ENCODE measurements around the gene ATG13. TPM values are rescaled to one million over a fixed set of nuclear protein-coding genes. Genes with fewer than 3 reads are reported as not detected.

ATG13 gene
- total RNA-seq, 1 donor from 2014 or later, result 51.3 TPM

DNA sequence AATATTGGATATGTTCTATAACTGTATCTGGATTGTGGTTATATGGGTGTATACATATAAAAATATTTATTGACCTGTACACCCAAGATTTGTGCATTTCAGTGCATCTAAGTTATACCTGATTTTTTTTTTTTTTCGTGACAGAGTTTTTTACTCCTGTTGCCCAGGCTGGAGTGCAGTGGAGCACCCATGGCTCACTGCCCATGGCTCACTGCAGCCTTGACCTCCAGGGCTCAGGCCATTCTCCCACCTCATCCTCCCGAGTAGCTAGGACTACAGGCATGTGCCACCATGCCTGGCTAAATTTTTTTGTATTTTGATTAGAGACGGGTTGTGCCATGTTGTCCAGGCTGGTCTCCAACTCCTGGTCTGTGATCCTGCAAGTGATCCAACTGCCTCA is 24.3 kb downstream of the ATG13 start:
- H3K36me3 Mint-ChIP-seq (ENCODE audit: low read depth), result peaks cover 3% of the 10 kb centered on the region
- H3K4me1 Mint-ChIP-seq, result no peaks in the 10 kb centered on the region
- H3K4me3 Mint-ChIP-seq, result no peak overlapping the region
- TF ChIP-seq, protein P1, sequence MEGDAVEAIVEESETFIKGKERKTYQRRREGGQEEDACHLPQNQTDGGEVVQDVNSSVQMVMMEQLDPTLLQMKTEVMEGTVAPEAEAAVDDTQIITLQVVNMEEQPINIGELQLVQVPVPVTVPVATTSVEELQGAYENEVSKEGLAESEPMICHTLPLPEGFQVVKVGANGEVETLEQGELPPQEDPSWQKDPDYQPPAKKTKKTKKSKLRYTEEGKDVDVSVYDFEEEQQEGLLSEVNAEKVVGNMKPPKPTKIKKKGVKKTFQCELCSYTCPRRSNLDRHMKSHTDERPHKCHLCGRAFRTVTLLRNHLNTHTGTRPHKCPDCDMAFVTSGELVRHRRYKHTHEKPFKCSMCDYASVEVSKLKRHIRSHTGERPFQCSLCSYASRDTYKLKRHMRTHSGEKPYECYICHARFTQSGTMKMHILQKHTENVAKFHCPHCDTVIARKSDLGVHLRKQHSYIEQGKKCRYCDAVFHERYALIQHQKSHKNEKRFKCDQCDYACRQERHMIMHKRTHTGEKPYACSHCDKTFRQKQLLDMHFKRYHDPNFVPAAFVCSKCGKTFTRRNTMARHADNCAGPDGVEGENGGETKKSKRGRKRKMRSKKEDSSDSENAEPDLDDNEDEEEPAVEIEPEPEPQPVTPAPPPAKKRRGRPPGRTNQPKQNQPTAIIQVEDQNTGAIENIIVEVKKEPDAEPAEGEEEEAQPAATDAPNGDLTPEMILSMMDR (conservative IDR thresholded peaks at IDR 0.05), result no peak
- DNase-seq (ENCODE audit: low read depth, low spot score), result no peak
- H3K27ac Mint-ChIP-seq (ENCODE audit: unreplicated experiment), result no peak overlapping the region
- H3K27me3 Mint-ChIP-seq (ENCODE audit: low read depth), result no peaks in the 10 kb centered on the region
- H3K9me3 Mint-ChIP-seq, result no peaks in the 10 kb centered on the region

- H3K36me3 Mint-ChIP-seq (ENCODE audit: low read depth), result peaks cover 3% of the 10 kb centered on the region
- H3K4me3 Mint-ChIP-seq, result no peak overlapping the region
- no peaks in the 10 kb centered on the region for H3K27me3 Mint-ChIP-seq (ENCODE audit: low read depth)
These were observed 25.4 kb downstream of the ATG13 start for GRCh38 chr11:46642627-46643335.

DNA sequence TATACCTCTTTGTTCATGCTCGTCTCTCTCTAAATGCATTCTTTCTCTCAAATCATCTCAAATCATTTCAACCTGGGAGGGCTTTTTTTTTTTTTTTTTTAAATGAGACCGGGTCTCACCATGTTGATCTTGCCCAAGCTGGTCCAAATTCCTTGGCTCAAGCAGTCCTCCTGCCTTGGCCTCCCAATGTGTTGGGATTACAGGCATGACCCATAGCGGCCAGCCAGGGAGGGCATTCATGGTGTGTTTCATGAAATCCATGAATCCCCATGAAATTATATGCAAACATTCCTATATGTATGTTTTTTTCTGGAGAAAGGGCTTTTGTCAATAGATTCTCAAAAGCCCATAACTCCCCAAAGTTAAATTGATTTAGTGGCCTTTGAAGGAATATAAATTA is 26.2 kb downstream of the ATG13 start:
- no peaks in the 10 kb centered on the region for H3K9me3 Mint-ChIP-seq
- H3K27me3 Mint-ChIP-seq (ENCODE audit: low read depth), result no peaks in the 10 kb centered on the region
- TF ChIP-seq, protein P1 (conservative IDR thresholded peaks at IDR 0.05), result no peak
- H3K4me3 Mint-ChIP-seq, result no peak overlapping the region
- no peak for DNase-seq (ENCODE audit: low read depth, low spot score)
- no peak overlapping the region for H3K27ac Mint-ChIP-seq (ENCODE audit: unreplicated experiment)
- H3K36me3 Mint-ChIP-seq (ENCODE audit: low read depth), result peaks cover 3% of the 10 kb centered on the region
- no peaks in the 10 kb centered on the region for H3K4me1 Mint-ChIP-seq

More at GRCh38 chr11:46642627-46643335, 25.4 kb downstream of the ATG13 start:
- no peak overlapping the region for H3K27ac Mint-ChIP-seq (ENCODE audit: unreplicated experiment)
- no peaks in the 10 kb centered on the region for H3K4me1 Mint-ChIP-seq
- TF ChIP-seq, protein P1 (conservative IDR thresholded peaks at IDR 0.05), result no peak
- H3K9me3 Mint-ChIP-seq, result no peaks in the 10 kb centered on the region
- no peak for DNase-seq (ENCODE audit: low read depth, low spot score)

DNA sequence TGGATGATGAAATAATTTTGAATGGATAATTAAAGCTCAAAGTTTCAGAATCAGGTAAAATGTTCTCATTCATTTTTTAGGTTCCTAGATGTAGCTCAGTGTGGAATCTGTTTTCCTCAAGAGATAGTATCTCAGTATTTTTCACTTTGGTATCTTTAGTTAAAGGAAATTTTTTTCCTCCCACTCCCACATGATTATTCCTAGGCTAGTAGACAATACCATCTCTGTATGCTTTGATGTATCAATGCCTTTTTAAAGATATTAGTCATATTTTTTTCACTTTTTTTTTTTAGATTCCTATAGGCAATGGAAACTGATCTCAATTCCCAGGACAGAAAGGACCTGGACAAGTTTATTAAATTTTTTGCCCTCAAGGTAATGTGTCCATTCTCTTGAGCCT is 26.6 kb downstream of the ATG13 start:
- Mint-ChIP-seq H3K9me3 (no peaks in the 10 kb centered on the region), H3K4me1 (peaks cover 2% of the 10 kb centered on the region), H3K27ac (ENCODE audit: unreplicated experiment) (no peak overlapping the region), H3K27me3 (ENCODE audit: low read depth) (no peaks in the 10 kb centered on the region), H3K36me3 (ENCODE audit: low read depth) (peaks cover 3% of the 10 kb centered on the region), H3K4me3 (no peak overlapping the region)
- TF ChIP-seq, protein P1 (conservative IDR thresholded peaks at IDR 0.05), result no peak
- no peak for DNase-seq (ENCODE audit: low read depth, low spot score)

GRCh38 chr11:46649180-46649738 is 31.9 kb downstream of the ATG13 start:
- peak overlapping the region; percentile 86 for H3K27ac Mint-ChIP-seq (ENCODE audit: unreplicated experiment)
- DNase-seq (ENCODE audit: low read depth, low spot score), result no peak
- H3K27me3 Mint-ChIP-seq (ENCODE audit: low read depth), result no peaks in the 10 kb centered on the region
- H3K4me3 Mint-ChIP-seq, result peak overlapping the region; percentile 21
- no peaks in the 10 kb centered on the region for H3K9me3 Mint-ChIP-seq
- TF ChIP-seq, protein P1 (conservative IDR thresholded peaks at IDR 0.05), result no peak
- H3K36me3 Mint-ChIP-seq (ENCODE audit: low read depth), result peaks cover 7% of the 10 kb centered on the region
- peaks cover 12% of the 10 kb centered on the region for H3K4me1 Mint-ChIP-seq

Measured in neural crest cell (in vitro differentiated cells).